AG04450 (cell line): ENCODE results near the gene SYT8. TPM values are rescaled to one million over a fixed set of nuclear protein-coding genes. Genes with fewer than 3 reads are reported as not detected.

Source experiments
- CTCF ChIA-PET: fragments of 300-600, 350-600 bp; formaldehyde crosslinking; extraction: SDS; loops from one replicate; lab custom pipeline; 2022; ENCODE audit warnings: antibody characterized with exemption, inconsistent platforms; lab: Charles Lee
- POLR2A ChIA-PET: fragments of 350-600 bp; formaldehyde crosslinking; extraction: SDS; loops from one replicate; lab custom pipeline; 2021; ENCODE audit warnings: antibody characterized with exemption, inconsistent platforms; lab: Yijun Ruan, JAX
- DNase-seq: peaks from one replicate; pipeline ENCODE4 v3.0.0-alpha.2; 2011; ENCODE audit warnings: low read depth, low spot score
- H3K27ac ChIP-seq: one replicate; pipeline ENCODE4 v1.5.1; 2012; ENCODE audit warnings: low read depth, low read length, control low read depth
- H3K27me3 ChIP-seq: one replicate; pipeline ENCODE4 v1.6.0; 2012; ENCODE audit warnings: low read length; ENCODE audit not compliant: control insufficient read depth, insufficient read depth
- H3K4me3 ChIP-seq: 2 replicates; pipeline ENCODE4 v1.5.1; 2011; ENCODE audit warnings: mild to moderate bottlenecking, low read depth, low read length, control low read depth
- H3K9me3 ChIP-seq: 2 replicates; pipeline ENCODE4 v1.5.1; 2012; ENCODE audit warnings: low read length; ENCODE audit not compliant: control insufficient read depth, insufficient read depth
- CTCF ChIP-seq: IDR thresholded peaks from 2 replicates; pipeline ENCODE4 v1.5.1; 2011; ENCODE audit warnings: low read depth, low read length, control low read depth, inconsistent platforms
- polyA plus RNA-seq: library from polyadenylated mRNA; depleted of rRNA; stranded (reverse); fragments of >200 nt; gene quantifications from 2 replicates; pipeline ENCODE4 v1.2.3, GENCODE V29; 2011

Gene SYT8
- polyA plus RNA-seq, 1 experiment, result not detected

DNA sequence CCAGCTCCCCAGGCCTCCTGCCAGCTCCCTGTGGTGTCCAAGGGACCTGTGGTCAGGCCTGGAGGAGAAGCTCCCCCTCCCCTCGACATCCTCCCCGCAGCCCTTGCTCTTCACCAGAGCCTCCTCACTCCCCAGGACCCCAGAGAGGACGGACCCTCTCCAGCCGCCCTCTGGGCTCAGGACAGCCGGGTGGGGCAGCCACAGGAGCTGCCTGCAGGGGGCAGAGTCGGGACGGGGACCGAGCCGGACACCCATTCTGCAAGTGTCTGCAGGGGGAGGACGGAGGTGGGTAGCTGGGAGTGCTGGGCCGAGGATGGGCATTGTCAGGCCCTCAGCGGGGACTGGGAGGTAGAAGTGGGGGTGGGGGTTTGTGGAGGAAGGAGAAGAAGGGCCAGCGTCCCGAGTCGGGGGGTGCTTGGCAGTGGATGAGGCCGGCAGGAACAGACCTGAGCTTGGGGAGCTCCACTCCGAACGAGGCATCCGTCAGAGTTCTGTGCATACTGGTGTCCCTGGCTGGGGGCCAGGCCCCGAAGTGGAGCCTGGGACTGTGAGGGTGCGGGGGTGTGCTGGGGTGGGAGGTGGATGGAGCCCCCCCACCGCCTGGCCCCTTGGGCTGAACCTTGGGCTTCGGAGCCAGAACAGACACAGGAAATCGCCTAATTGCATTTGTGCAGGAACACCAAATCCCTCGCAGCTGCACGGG, 41.7 kb downstream of the SYT8 start:
- Histone ChIP-seq H3K4me3 (no peak overlapping the region), H3K27ac (no peak overlapping the region), H3K9me3 (peaks cover 5% of the 10 kb centered on the region; the same call in 1 of the 2 replicates), H3K27me3 (peaks cover 3% of the 10 kb centered on the region)
- peak; percentile 55 for TF ChIP-seq CTCF
- DNase-seq, result no peak
- POLR2A ChIA-PET, result interaction anchor here (0.7 kb wide), 1 partner anchor 485 kb away, joined by 4 read pairs; no protein-coding TSS in a partner anchor
- CTCF ChIA-PET, result interaction anchor here (0.5 to 2.2 kb wide), 8 partner anchors 11 to 1862 kb away, joined by 3 to 17 read pairs (median 3); no protein-coding TSS in a partner anchor

- no peak overlapping the region for H3K4me3 ChIP-seq
- ChIA-PET CTCF (interaction anchor here (1.0 to 2.2 kb wide), 6 partner anchors 12 to 279 kb away, joined by 3 to 17 read pairs (median 4); no protein-coding TSS in a partner anchor), POLR2A (no interaction called here)
- no peak for DNase-seq
- no peaks in the 10 kb centered on the region for H3K27me3 ChIP-seq
- peaks cover 5% of the 10 kb centered on the region; the same call in 1 of the 2 replicates for H3K9me3 ChIP-seq
- H3K27ac ChIP-seq, result no peak overlapping the region
- TF ChIP-seq CTCF, result no peak
Measured at GRCh38 chr11:1877211-1878136, 42.7 kb downstream of the SYT8 start.

DNA sequence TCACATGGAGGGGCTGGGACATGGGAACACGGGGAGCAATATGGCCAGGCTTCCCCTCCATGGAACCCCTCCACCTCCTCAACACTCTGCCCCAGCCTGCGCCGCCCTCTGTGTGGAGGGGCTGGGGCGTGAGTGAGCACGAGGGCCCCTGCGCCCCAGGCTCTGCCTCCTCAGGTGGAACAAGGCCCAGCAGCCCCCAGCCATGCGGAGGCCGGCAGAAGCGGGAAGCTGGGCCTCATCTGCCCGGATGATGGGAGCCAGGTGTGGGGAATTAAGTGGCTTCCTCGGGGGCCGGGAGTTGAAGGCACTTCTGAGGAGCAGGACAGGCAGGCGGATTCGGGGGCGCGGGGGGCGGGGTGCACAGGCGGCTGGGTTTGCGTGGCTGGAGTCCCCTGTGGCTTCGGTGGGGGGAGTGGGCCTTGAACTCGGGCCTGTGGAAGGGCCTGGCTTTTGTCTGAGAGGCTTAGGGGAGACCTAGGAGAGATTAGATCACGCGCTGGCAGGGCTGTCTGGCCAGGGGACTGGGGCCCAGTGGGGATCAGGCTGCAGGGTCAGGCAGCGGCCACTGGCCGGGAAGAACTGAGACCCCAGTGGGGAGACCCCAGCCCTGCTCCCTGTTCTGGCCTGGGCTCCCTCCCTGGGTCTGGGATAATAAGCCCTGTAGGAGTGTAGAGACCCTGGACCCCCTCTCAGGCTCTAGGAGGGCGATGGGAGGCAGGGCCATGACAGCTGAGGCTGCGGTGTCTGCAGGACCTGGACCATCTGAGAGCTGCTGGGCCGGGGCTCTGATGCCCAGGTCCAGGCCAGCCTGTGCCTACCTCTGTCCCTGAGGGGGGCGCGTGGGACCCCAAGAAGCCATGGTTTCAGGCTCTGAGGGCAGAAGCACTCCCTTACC, 43.6 kb downstream of the SYT8 start:
- no peak overlapping the region for H3K4me3 ChIP-seq
- ChIA-PET POLR2A (no interaction called here), CTCF (interaction anchor here (1.0 to 1.2 kb wide), 2 partner anchors 185 to 274 kb away, joined by 3 to 8 read pairs; no protein-coding TSS in a partner anchor)
- no peak for DNase-seq
- no peak for TF ChIP-seq CTCF
- H3K27me3 ChIP-seq, result peaks cover 4% of the 10 kb centered on the region
- peaks cover 5% of the 10 kb centered on the region; the same call in 1 of the 2 replicates for H3K9me3 ChIP-seq
- no peak overlapping the region for H3K27ac ChIP-seq

- POLR2A ChIA-PET, result no interaction called here
- TF ChIP-seq CTCF, result no peak
Measured at GRCh38 chr11:1879342-1879940, 44.7 kb downstream of the SYT8 start.

More at GRCh38 chr11:1879342-1879940, 44.7 kb downstream of the SYT8 start:
- peaks cover 5% of the 10 kb centered on the region; the same call in 1 of the 2 replicates for H3K9me3 ChIP-seq
- CTCF ChIA-PET, result interaction anchor here (1.0 kb wide), 2 partner anchors 121 to 186 kb away, joined by 3 read pairs; no protein-coding TSS in a partner anchor
- no peak for DNase-seq
- H3K27me3 ChIP-seq, result peaks cover 11% of the 10 kb centered on the region
- H3K4me3 ChIP-seq, result no peak overlapping the region
- H3K27ac ChIP-seq, result no peak overlapping the region
